ENCODE measurements around the gene CEMIP2.

GRCh38 chr9:71668717-71669116 is 99.6 kb downstream of the CEMIP2 start:
- TF ChIP-seq CTCF (IDR thresholded peaks at IDR 0.05; ENCODE audit: insufficient read depth, low read depth, low read length) (no peak), EZH2 (IDR thresholded peaks at IDR 0.05; ENCODE audit: insufficient read depth, low read length) (no peak)

All from astrocyte (in vitro differentiated cells and primary cell).